Loucy (cell line): ENCODE results near the gene LCMT2.

Experiments
- H2AFZ ChIP-seq: fragments of 200-600 bp; sonication (generic); 2 replicates; pipeline ENCODE4 v1.6.0; 2016; ENCODE audit warnings: antibody characterized with exemption, mild to moderate bottlenecking, low read length, moderate library complexity
- H3F3A ChIP-seq: fragments of 200-600 bp; 2 replicates; pipeline ENCODE4 v1.6.0; 2016; ENCODE audit warnings: antibody characterized with exemption, low read depth, mild to moderate bottlenecking
- H3K27me3 ChIP-seq: fragments of 200-600 bp; sonication (generic); 2 replicates; pipeline ENCODE4 v1.6.1; 2014; ENCODE audit warnings: low read length, mild to moderate bottlenecking; ENCODE audit not compliant: insufficient read depth, poor library complexity, severe bottlenecking
- H3K36me3 ChIP-seq: fragments of 200-600 bp; sonication (generic); 2 replicates; pipeline ENCODE4 v1.6.1; 2016; ENCODE audit warnings: low read length; ENCODE audit not compliant: insufficient read depth
- H3K4me1 ChIP-seq: fragments of 200-600 bp; sonication (generic); 2 replicates; pipeline ENCODE4 v1.5.1; 2014; ENCODE audit warnings: low read length, mild to moderate bottlenecking; ENCODE audit not compliant: insufficient read depth, poor library complexity, severe bottlenecking
- H3K4me2 ChIP-seq: fragments of 200-600 bp; sonication (generic); 2 replicates; pipeline ENCODE4 v1.6.0; 2014; ENCODE audit warnings: antibody characterized with exemption, low read length, low read depth, mild to moderate bottlenecking; ENCODE audit not compliant: poor library complexity, severe bottlenecking
- H3K4me3 ChIP-seq: fragments of 200-600 bp; sonication (generic); 2 replicates; pipeline ENCODE4 v1.5.1; 2014; ENCODE audit warnings: low read length, mild to moderate bottlenecking, mixed read lengths; ENCODE audit not compliant: poor library complexity, severe bottlenecking
- H3K79me2 ChIP-seq: fragments of 200-600 bp; sonication (generic); 2 replicates; pipeline ENCODE4 v1.6.1; 2014; ENCODE audit warnings: low read length; ENCODE audit not compliant: insufficient read depth
- H3K9ac ChIP-seq: fragments of 200-600 bp; sonication (generic); 2 replicates; pipeline ENCODE4 v1.6.0; 2014; ENCODE audit warnings: mild to moderate bottlenecking, low read depth, low read length, moderate library complexity; ENCODE audit not compliant: poor library complexity, severe bottlenecking
- H3K9me2 ChIP-seq: fragments of 200-600 bp; sonication (generic); replicated peaks from 2 replicates; pipeline ENCODE4 v1.6.1; 2016; ENCODE audit warnings: low read depth, low read length, mixed read lengths
- H3K9me3 ChIP-seq: fragments of 200-600 bp; sonication (generic); 2 replicates; pipeline ENCODE4 v1.6.1; 2014; ENCODE audit warnings: mild to moderate bottlenecking, antibody characterized with exemption, low read length, low read depth; ENCODE audit not compliant: insufficient read depth
- H4K20me1 ChIP-seq: fragments of 200-600 bp; sonication (generic); 2 replicates; pipeline ENCODE4 v1.6.0; 2014; ENCODE audit warnings: antibody characterized with exemption, low read length, mild to moderate bottlenecking; ENCODE audit not compliant: insufficient read depth, poor library complexity, severe bottlenecking
- EZH2phosphoT487 ChIP-seq: fragments of 200-600 bp; IDR thresholded peaks from 2 replicates; pipeline ENCODE4 v1.6.1; 2018; ENCODE audit warnings: antibody characterized with exemption, mild to moderate bottlenecking, moderate library complexity, borderline replicate concordance
- TF ChIP-seq, protein P1 (sequence below): fragments of 200-600 bp; sonication (generic); conservative IDR thresholded peaks from 2 replicates; pipeline ENCODE4 v1.5.1; 2014; ENCODE audit warnings: mild to moderate bottlenecking, antibody characterized with exemption, low read length

Gene LCMT2

DNA sequence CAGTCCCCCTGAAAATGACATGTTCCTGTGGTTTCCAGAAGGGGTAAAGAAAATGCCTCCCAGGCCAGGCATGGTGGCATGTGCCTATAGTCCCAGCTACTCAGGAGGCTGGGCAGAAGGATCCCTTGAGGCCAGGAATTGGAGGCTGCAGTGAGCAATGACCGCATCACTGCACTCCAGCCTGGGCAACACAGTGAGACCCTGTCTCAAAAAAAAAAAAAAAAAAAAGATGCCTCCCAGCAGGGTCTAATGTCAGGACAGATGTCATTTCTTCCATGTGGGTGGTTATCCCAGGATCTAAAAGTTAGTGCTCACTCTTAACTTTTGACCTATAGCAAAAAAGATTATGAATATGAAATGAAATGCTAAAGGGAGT, 13.4 kb downstream of the LCMT2 start:
- Histone ChIP-seq H3K9me3 (no peaks in the 10 kb centered on the region), H3K4me2 (no peak overlapping the region), H3K79me2 (no peaks in the 10 kb centered on the region), H3F3A (no peaks in the 10 kb centered on the region), H3K4me1 (no peaks in the 10 kb centered on the region), H2AFZ (no peak overlapping the region), H3K9me2 (no peaks in the 10 kb centered on the region), H3K9ac (no peak overlapping the region), H3K4me3 (no peak overlapping the region), H4K20me1 (no peaks in the 10 kb centered on the region), H3K27me3 (no peaks in the 10 kb centered on the region), H3K36me3 (no peaks in the 10 kb centered on the region)
- TF ChIP-seq, protein P1, sequence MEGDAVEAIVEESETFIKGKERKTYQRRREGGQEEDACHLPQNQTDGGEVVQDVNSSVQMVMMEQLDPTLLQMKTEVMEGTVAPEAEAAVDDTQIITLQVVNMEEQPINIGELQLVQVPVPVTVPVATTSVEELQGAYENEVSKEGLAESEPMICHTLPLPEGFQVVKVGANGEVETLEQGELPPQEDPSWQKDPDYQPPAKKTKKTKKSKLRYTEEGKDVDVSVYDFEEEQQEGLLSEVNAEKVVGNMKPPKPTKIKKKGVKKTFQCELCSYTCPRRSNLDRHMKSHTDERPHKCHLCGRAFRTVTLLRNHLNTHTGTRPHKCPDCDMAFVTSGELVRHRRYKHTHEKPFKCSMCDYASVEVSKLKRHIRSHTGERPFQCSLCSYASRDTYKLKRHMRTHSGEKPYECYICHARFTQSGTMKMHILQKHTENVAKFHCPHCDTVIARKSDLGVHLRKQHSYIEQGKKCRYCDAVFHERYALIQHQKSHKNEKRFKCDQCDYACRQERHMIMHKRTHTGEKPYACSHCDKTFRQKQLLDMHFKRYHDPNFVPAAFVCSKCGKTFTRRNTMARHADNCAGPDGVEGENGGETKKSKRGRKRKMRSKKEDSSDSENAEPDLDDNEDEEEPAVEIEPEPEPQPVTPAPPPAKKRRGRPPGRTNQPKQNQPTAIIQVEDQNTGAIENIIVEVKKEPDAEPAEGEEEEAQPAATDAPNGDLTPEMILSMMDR, result no peak
- no peak for TF ChIP-seq EZH2phosphoT487

DNA sequence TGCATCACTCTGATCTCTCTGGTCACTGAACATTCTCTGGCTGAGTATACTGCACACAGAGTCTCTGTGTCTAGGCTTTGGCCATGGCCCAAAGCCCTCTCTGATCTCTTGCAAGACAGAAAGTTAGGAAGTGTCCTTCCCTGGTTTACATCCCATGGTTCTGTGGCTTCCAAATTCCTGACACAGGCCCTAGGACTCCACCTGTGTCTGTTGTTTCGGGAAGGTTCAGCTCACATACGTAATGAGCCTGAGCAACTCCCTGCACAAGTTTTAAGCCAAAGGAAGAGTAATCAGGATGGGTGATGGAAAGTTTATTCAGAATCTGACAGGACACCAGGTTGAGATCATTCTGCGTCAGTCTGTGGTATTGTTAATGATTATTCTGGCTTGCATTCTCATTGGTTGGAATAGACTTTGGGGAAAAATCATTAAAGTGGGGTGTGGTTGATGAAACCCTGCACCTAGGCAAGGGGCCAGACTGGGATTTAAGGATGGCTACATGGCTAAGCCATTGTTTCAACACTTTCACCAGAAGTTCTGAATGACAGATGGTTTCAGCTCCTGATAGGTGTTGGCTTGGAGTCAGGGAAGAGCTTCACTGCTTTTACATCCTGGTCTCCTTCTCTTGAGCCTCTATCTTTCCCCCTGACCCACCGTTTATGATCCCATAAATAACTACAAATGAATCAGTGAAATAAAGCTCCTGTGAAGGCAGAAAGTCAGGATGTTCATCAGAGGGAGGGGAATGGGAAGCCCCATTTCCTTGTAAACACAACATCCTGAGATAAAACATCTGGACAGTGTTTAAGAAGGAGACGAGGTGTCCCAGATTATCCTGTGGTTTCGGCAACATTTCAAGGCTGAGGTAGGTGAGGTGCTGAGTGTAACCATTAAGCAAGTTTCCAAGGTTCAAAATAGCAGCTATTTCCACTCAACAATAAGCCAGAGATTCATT, 14.1 kb downstream of the LCMT2 start:
- Histone ChIP-seq H3K9me2 (no peaks in the 10 kb centered on the region), H3F3A (no peaks in the 10 kb centered on the region), H3K79me2 (no peaks in the 10 kb centered on the region), H3K4me1 (no peaks in the 10 kb centered on the region), H3K4me3 (no peak overlapping the region), H4K20me1 (no peaks in the 10 kb centered on the region), H3K27me3 (no peaks in the 10 kb centered on the region), H3K36me3 (no peaks in the 10 kb centered on the region), H3K9me3 (no peaks in the 10 kb centered on the region), H3K9ac (no peak overlapping the region), H3K4me2 (no peak overlapping the region), H2AFZ (no peak overlapping the region)
- TF ChIP-seq EZH2phosphoT487, result no peak
- TF ChIP-seq, protein P1, result no peak

DNA sequence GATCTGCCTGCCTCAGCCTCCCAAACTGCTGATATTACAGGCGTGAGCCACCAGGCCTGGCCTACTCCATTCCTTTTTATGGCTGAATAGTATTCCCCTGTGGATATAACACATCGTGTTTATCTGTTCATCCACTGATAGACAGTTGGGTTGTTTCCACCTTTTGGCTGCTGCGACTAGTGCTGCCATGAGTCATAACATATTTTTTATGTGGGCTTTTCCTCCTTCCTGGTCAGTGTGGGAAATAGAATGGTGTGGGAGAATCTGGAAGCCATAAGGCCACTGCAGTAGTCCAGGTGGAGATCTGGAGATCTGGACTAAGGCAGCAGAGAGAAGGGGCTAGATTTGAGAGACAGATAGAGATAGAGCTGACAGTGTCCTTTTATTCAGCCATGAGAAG, 16.2 kb downstream of the LCMT2 start:
- no peaks in the 10 kb centered on the region for H3F3A ChIP-seq
- H3K4me3 ChIP-seq, result no peak overlapping the region
- no peaks in the 10 kb centered on the region for H3K27me3 ChIP-seq
- H3K9me3 ChIP-seq, result no peaks in the 10 kb centered on the region
- no peak overlapping the region for H2AFZ ChIP-seq
- H3K9me2 ChIP-seq, result no peaks in the 10 kb centered on the region
- H3K4me1 ChIP-seq, result no peaks in the 10 kb centered on the region
- no peak for TF ChIP-seq EZH2phosphoT487
- TF ChIP-seq, protein P1, result no peak
- no peak overlapping the region for H3K9ac ChIP-seq
- no peaks in the 10 kb centered on the region for H4K20me1 ChIP-seq
- no peaks in the 10 kb centered on the region for H3K36me3 ChIP-seq
- H3K4me2 ChIP-seq, result no peak overlapping the region
- H3K79me2 ChIP-seq, result no peaks in the 10 kb centered on the region
